Muscle of back (tissue), 11 donors: ENCODE results near the gene RAD17. TPM values are rescaled to one million over a fixed set of nuclear protein-coding genes. Genes with fewer than 3 reads are reported as not detected.
"Not testable (repeated sequence)": the region's sequence is repeated elsewhere in the genome, so short reads cannot be mapped to it uniquely, and the experiment has no call there.

Source experiments
- DNase-seq, 3 donors: peaks; one replicate each; pipeline versions ENCODE4 v3.0.0 to v3.0.0-alpha.2; 2013
- polyA plus RNA-seq, 10 donors: library from polyadenylated mRNA; unstranded; fragments of 120-200 nt; gene quantifications; one replicate each; pipeline ENCODE4 v1.2.1, GENCODE V29; 2013; ENCODE audit not compliant: insufficient read length in 10 of 10

RAD17 gene
- polyA plus RNA-seq, 10 donors, result 21.8 to 31.7 (median 26.3) TPM

GRCh38 chr5:69454460-69455249 lies 85.0 kb downstream of the RAD17 start:
- no peak for DNase-seq

DNA sequence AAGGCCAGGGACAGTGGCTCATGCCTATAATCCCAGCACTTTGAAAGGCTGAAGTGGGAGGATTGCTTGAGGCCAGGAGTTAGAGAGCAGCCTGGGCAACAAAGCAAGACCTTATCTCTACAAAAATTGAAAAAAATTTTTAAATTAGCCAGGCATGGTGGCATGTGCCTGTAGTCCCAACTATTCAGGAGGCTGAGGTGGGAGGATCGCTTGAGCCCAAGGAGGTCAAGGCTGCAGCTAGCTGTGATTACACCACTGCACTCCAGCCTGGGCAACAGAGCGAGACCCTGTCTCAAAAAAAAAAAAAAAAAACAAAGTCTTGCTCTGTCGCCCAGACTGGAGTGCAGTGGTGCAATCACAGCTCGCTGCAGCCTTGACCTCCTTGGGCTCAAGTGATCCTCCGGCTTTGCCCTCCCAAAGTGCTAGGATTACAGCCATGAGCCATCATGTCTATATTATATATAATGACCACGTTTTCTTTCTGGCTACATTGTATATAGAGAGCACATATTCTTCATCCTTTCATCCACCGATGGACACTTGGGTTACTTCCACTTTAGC lies 85.9 kb downstream of the RAD17 start:
- DNase-seq, result not testable (repeated sequence)

DNA sequence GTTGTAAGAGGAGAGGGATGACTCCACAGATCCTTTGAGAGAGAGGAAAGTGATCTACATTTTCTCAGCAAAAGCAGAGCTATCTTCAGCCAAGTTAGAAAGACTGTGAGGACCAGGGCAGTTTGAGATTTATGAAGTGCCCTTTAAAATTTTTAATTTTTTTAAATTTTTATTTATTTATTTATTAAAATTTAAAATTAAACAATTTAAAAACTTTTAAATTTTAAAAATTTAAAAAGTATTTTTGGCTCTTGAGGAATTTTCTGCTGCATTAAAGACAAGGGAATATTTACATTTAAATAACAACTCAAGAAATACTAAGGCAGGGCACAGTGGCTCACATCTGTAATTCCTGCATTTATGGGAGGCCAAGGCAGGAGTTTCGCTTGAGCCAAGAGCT lies 92.6 kb downstream of the RAD17 start:
- DNase-seq, result no peak

Other genes with a start within 250 kb of the RAD17 start
- 10 to 100 TPM; 26.5 to 62.6 (median 40.0) TPM for gene CCNB1, start 202.7 kb upstream of the RAD17 start, polyA plus RNA-seq
- gene CENPH, start 180.2 kb upstream of the RAD17 start, polyA plus RNA-seq, result 10 to 100 TPM; 10.3 to 20.3 (median 15.4) TPM
- gene CDK7, start 134.9 kb upstream of the RAD17 start, polyA plus RNA-seq, result 10 to 100 TPM; 17.6 to 28.1 (median 20.9) TPM
- gene CCDC125, start 37.0 kb upstream of the RAD17 start, polyA plus RNA-seq, result 1 to 10 TPM; 2.9 to 6.3 (median 4.0) TPM
- gene AK6, start 298 bp upstream of the RAD17 start, polyA plus RNA-seq, result 10 to 100 TPM; 36.6 to 57.2 (median 48.0) TPM
- gene TAF9, start 298 bp upstream of the RAD17 start, polyA plus RNA-seq, result 10 to 100 TPM; 32.7 to 43.8 (median 40.1) TPM
- gene MARVELD2, start 45.3 kb downstream of the RAD17 start, polyA plus RNA-seq, result 1 to 10 TPM in 1 of 10 donors, under 1 TPM in 9; 0.09 to 1.1 (median 0.28) TPM
- gene OCLN, start 123.0 kb downstream of the RAD17 start, polyA plus RNA-seq, result 1 to 10 TPM in 9 of 10 donors, under 1 TPM in 1; 0.81 to 5.2 (median 2.1) TPM
- 10 to 100 TPM; 22.4 to 53.3 (median 28.1) TPM for gene GTF2H2C, start 190.4 kb downstream of the RAD17 start, polyA plus RNA-seq